Spleen (tissue), 11 donors: Measurements from ENCODE around the gene ZBTB42. TPM values are rescaled to one million over a fixed set of nuclear protein-coding genes. Genes with fewer than 3 reads are reported as not detected.

Source experiments
- DNase-seq: peaks from one replicate; pipeline ENCODE4 v3.0.0-alpha.2; 2020
- H3K27ac ChIP-seq, 8 donors: fragments of 200-600 bp; sonication (generic) in 7 of 8; 1 replicate in 4 of 8; 2 replicates in 4 of 8; pipeline versions ENCODE4 v1.5.0 to v1.8.0; 2016 to 2021; ENCODE audit warnings: inconsistent platforms in 4 of 8, mild to moderate bottlenecking in 4 of 8, moderate library complexity in 1 of 8
- H3K27me3 ChIP-seq, 7 donors: fragments of 200-600 bp; sonication (generic) in 6 of 7; replicated peaks in 1 of 7; 1 replicate in 4 of 7; 2 replicates in 3 of 7; pipeline versions ENCODE4 v1.5.0 to v1.8.0; 2016 to 2021; ENCODE audit warnings: inconsistent platforms in 3 of 7, mild to moderate bottlenecking in 1 of 7
- H3K36me3 ChIP-seq, 6 donors: fragments of 200-600 bp; sonication (generic) in 5 of 6; 1 replicate in 4 of 6; 2 replicates in 2 of 6; pipeline versions ENCODE4 v1.5.0 to v1.8.0; 2016 to 2021; ENCODE audit warnings: inconsistent platforms in 2 of 6
- H3K4me1 ChIP-seq, 6 donors: fragments of 200-600 bp; sonication (generic) in 5 of 6; 1 replicate in 3 of 6; 2 replicates in 3 of 6; pipeline versions ENCODE4 v1.5.0 to v1.8.0; 2016 to 2021; ENCODE audit warnings: inconsistent platforms in 3 of 6
- H3K4me3 ChIP-seq, 8 donors: fragments of 200-600 bp; sonication (generic) in 7 of 8; 1 replicate in 4 of 8; 2 replicates in 4 of 8; pipeline versions ENCODE4 v1.5.0 to v1.8.0; 2016 to 2021; ENCODE audit warnings: inconsistent platforms in 4 of 8, mild to moderate bottlenecking in 4 of 8, moderate library complexity in 2 of 8
- H3K9me3 ChIP-seq, 8 donors: fragments of 200-600 bp; sonication (generic) in 7 of 8; 1 replicate in 4 of 8; 2 replicates in 4 of 8; pipeline versions ENCODE4 v1.5.0 to v1.8.0; 2016 to 2021; ENCODE audit warnings: inconsistent platforms in 4 of 8
- POLR2A ChIP-seq, 3 donors: fragments of 450-650 bp; IDR thresholded peaks; one replicate each; pipeline ENCODE4 v1.5.1; 2017; ENCODE audit warnings: antibody characterized with exemption in 3 of 3, mild to moderate bottlenecking in 1 of 3
- POLR2AphosphoS5 ChIP-seq, 3 donors: sonication (generic); formaldehyde crosslinking; IDR thresholded peaks; one replicate each; pipeline ENCODE4 v1.5.1; 2017; ENCODE audit warnings: antibody characterized with exemption in 3 of 3
- WGBS, 5 donors: extraction: QIAGEN DNeasy Blood & Tissue Kit in 3 of 5; methylation state at CpG; one replicate each; pipeline versions ENCODE4 v1.1.5 to v1.1.7; 2013 to 2018; 5-methylcytosine and 5-hydroxymethylcytosine counted together
- intact Hi-C: fragments of 100-400 bp; cut with DNase I; formaldehyde crosslinking; loops from one replicate; pipeline ENCODE4 v1.15.0; 2023; ENCODE audit warnings: low total_unique reads
- polyA plus RNA-seq, 3 donors: library from polyadenylated mRNA; stranded (reverse); fragments of 200-250 nt; gene quantifications; one replicate each; pipeline ENCODE4 v1.2.1, GENCODE V29; 2013
- total RNA-seq, 7 donors: library from RNA; depleted of rRNA in 3 of 7; stranded (reverse); fragments of >200 nt in 3 of 7; fragmentation: NEBNext Ultra II Directional in 4 of 7; extraction: Animal tissue kit (Norgen Biotek cat#: 25700) in 4 of 7; gene quantifications; one replicate each; pipeline versions ENCODE4 v1.1.0 to v1.2.1, GENCODE V29; 2016 to 2021
- TF ChIP-seq, protein P1 (sequence below), 11 experiments: fragments of 200-600 bp in 7 of 11; fragments of 450-650 bp in 4 of 11; sonication (generic) in 4 of 11; IDR thresholded peaks in 8 of 11; conservative IDR thresholded peaks in 3 of 11; 1 replicate in 7 of 11; 2 replicates in 4 of 11; pipeline versions ENCODE4 v1.4.0 to v1.8.0; 2016 to 2021; ENCODE audit warnings: antibody characterized with exemption in 11 of 11, inconsistent platforms in 4 of 11, mild to moderate bottlenecking in 1 of 11
- donor health status: healthy with polysubstance abuse.
- donor health status: DM: no; HTN: no; CAD: no; lungs with moderate emphysema.
- donor health status: DM: no; HTN: no; CAD: no.
- donor health status: Bipolar disorder and iron deficiency.
- donor health status: healthy.
- donor health status: DM: no; HTN: no; CAD: no.
- donor health status: DM: yes; HTN: yes; CAD: no.

ZBTB42 gene
- total and polyA plus RNA-seq, 10 donors = 0.74 to 11.5 (median 4.6) TPM

DNA sequence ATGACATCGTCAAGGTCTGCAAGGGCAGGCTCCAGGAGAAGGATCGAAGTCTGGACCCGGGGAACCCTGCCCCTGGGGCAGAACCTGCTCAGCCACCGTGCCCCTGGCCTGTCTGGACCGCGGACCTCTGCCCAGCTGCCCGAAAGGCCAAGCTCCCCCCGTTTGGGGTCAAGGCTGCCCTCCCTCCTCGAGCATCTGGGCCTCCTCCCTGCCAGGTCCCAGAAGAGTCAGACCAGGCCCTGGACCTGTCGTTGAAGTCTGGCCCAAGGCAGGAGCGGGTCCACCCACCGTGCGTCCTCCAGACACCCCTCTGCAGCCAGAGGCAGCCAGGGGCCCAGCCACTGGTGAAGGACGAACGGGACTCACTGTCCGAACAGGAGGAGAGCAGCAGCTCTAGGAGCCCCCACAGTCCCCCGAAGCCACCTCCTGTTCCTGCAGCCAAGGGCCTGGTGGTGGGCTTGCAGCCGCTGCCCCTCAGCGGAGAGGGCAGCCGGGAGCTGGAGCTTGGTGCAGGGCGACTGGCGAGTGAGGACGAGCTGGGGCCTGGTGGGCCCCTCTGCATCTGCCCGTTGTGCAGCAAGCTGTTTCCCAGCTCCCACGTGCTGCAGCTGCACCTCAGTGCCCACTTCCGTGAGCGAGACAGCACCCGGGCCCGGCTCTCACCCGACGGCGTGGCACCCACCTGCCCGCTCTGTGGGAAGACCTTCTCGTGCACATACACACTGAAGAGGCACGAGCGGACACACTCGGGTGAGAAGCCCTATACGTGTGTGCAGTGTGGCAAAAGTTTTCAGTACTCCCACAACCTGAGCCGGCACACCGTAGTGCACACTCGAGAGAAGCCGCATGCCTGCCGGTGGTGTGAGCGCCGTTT lies 856 bp downstream of the ZBTB42 start:
- 78 to 84% (median 82%) methylated on average over 19 to 45 of the region's 45 CpGs for WGBS, 5 donors
- Histone ChIP-seq H3K4me3 (peak overlapping the region; percentile 37 to 96 (median 84)), H3K36me3 (no peaks in the 10 kb centered on the region), H3K9me3 (no peaks in the 10 kb centered on the region), H3K27ac (peak overlapping the region in 7 of 8 donors; percentile 70 to 95 (median 90)), H3K27me3 (no peaks in the 10 kb centered on the region), H3K4me1 (peaks cover 25 to 84% (median 53%) of the 10 kb centered on the region in 6 donors)
- TF ChIP-seq POLR2A (IDR thresholded peaks at IDR 0.05) = no peak
- TF ChIP-seq, protein P1, sequence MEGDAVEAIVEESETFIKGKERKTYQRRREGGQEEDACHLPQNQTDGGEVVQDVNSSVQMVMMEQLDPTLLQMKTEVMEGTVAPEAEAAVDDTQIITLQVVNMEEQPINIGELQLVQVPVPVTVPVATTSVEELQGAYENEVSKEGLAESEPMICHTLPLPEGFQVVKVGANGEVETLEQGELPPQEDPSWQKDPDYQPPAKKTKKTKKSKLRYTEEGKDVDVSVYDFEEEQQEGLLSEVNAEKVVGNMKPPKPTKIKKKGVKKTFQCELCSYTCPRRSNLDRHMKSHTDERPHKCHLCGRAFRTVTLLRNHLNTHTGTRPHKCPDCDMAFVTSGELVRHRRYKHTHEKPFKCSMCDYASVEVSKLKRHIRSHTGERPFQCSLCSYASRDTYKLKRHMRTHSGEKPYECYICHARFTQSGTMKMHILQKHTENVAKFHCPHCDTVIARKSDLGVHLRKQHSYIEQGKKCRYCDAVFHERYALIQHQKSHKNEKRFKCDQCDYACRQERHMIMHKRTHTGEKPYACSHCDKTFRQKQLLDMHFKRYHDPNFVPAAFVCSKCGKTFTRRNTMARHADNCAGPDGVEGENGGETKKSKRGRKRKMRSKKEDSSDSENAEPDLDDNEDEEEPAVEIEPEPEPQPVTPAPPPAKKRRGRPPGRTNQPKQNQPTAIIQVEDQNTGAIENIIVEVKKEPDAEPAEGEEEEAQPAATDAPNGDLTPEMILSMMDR (IDR thresholded peaks at IDR 0.05 in 8 of 11, conservative IDR thresholded peaks at IDR 0.05 in 3 of 11) = peak in 1 of 11 experiments; percentile 7
- intact Hi-C loops = no loop called here
- no peak for DNase-seq

DNA sequence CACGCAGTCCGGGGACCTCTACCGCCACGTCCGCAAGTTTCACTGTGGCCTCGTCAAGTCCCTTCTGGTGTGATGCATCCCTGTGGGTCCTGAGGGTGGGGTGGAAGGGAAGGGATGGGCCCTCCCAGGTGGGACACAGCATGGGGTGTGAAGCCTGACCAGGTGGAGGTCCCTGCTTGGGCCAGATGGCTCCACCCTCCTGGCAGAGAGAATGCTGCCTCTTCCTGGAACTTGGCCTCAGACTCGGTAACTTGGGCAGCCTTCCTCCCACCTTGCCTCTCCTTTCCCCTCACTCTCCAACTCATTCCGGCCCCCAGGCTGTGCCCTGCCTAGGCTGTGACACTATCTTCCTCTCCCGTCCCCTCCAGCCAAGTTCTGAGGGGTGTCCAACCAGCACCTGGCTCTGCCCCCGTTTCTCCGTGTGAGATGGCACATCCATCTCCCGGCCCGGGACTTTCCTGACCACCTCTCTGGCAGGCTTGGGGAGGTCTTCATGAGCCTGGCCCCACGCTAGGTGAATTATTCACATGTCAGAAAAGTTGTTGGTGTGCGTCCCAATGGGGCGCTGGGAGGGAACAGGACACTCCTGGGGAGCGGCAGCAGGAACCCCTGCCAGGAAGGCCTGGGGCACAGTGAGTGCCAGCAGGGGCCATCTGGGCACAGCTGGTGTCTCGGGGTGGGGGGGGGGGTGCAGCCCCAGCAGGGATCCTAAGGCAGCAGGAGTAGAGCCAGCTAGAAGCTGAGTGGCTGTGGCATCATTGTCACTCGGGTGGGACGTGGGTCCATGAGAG lies 1.7 kb downstream of the ZBTB42 start:
- H3K4me1 ChIP-seq = peaks cover 18 to 76% (median 45%) of the 10 kb centered on the region in 6 donors
- no peak for DNase-seq
- H3K4me3 ChIP-seq = no peak overlapping the region

DNA sequence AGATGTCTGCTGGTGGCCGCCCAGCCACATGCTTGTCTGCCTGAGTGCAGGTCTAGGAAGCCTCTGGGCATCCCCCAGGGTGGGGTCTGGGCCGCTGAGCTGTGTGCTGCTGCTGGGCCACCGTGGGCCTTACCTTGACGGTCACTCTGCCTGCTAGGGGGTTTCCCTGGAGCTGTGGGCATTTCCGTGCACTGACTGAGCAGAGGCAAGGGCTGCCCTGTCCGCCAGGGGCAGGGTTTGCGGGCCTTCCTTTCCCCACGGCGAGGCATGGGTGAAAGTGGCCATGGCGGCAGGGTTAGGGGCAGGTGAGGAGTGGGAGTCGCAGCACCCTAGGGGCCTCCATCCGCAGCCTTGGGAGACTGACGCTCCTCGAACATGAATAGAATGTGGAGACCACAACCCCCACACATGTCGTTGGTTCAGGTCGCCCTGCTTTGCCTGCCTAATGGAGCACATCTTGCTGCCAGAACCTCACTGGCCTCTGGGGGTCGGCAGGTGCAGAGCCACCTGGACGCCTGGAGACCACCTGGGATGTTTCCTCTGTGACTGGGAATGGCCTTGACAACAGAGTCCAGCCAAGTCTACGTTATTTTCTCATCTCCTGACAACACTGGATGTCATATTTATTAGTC lies 2.5 kb downstream of the ZBTB42 start:
- intact Hi-C loops = no loop called here
- Histone ChIP-seq H3K27ac (no peak overlapping the region), H3K4me1 (peaks cover 16 to 68% (median 37%) of the 10 kb centered on the region in 6 donors), H3K27me3 (no peaks in the 10 kb centered on the region), H3K9me3 (no peaks in the 10 kb centered on the region), H3K4me3 (no peak overlapping the region), H3K36me3 (no peaks in the 10 kb centered on the region)
- no peak for TF ChIP-seq POLR2AphosphoS5 (IDR thresholded peaks at IDR 0.05)
- TF ChIP-seq POLR2A (IDR thresholded peaks at IDR 0.05) = no peak
- TF ChIP-seq, protein P1 (IDR thresholded peaks at IDR 0.05 in 8 of 11, conservative IDR thresholded peaks at IDR 0.05 in 3 of 11) = no peak
- WGBS, 5 donors = 72 to 98% (median 85%) methylated on average over 4 to 19 of the region's 19 CpGs
- no peak for DNase-seq

More for the DNA sequence above, 1.7 kb downstream of the ZBTB42 start:
- no peaks in the 10 kb centered on the region for H3K9me3 ChIP-seq
- intact Hi-C loops = no loop called here
- 90 to 95% (median 94%) methylated on average over 13 to 20 of the region's 20 CpGs for WGBS, 5 donors
- H3K27me3 ChIP-seq = no peaks in the 10 kb centered on the region
- H3K27ac ChIP-seq = no peak overlapping the region
- TF ChIP-seq, protein P1 (IDR thresholded peaks at IDR 0.05 in 8 of 11, conservative IDR thresholded peaks at IDR 0.05 in 3 of 11) = no peak
- TF ChIP-seq POLR2A (IDR thresholded peaks at IDR 0.05) = no peak
- TF ChIP-seq POLR2AphosphoS5 (IDR thresholded peaks at IDR 0.05) = no peak
- H3K36me3 ChIP-seq = no peaks in the 10 kb centered on the region
